Lower leg skin (tissue), 3 donors: ENCODE measurements around the gene USP7.

Source experiments
- CTCF ChIP-seq, 3 donors: fragments of 450-650 bp; IDR thresholded peaks; one replicate each; pipeline ENCODE4 v1.5.1; 2016; ENCODE audit warnings: antibody characterized with exemption in 3 of 3, mild to moderate bottlenecking in 3 of 3, moderate library complexity in 2 of 3
- POLR2A ChIP-seq, 2 donors: fragments of 450-650 bp; IDR thresholded peaks; one replicate each; pipeline ENCODE4 v1.6.1; 2016 to 2017; ENCODE audit warnings: antibody characterized with exemption in 2 of 2, mild to moderate bottlenecking in 1 of 2, moderate library complexity in 1 of 2

- TF ChIP-seq CTCF (IDR thresholded peaks at IDR 0.05) (no peak), POLR2A (IDR thresholded peaks at IDR 0.05) (no peak)
Observed at GRCh38 chr16:8868416-8869211, 95.1 kb downstream of the USP7 start, which contains the start of gene CARHSP1.
